IPS-NIHi11 (cell line): Measurements from ENCODE around the gene PCDH9.

Source experiments
- DNase-seq: peaks from one replicate; pipeline ENCODE4 v3.0.0; 2012; ENCODE audit warnings: mixed read lengths, low spot score

PCDH9 gene

DNA sequence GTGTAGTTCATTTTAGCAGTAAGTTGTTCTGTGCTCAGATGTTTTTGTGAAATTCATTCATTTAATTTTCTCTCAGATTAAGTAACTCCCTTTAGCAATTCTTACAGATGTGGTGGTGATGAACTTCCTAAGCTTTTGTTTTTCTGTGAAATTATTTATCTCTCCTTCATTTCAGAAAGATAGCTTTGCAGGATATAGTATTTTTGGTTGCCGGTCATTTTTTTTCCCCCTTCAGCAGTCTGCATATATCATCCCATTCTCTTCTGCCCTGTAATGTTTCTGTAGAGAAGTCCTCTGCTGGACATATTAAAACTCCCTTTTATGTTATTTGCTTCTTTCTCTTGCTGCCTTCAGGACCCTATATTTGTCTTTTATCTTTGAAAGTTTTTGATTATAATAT lies 470.2 kb downstream of the PCDH9 start:
- no peak for DNase-seq

DNA sequence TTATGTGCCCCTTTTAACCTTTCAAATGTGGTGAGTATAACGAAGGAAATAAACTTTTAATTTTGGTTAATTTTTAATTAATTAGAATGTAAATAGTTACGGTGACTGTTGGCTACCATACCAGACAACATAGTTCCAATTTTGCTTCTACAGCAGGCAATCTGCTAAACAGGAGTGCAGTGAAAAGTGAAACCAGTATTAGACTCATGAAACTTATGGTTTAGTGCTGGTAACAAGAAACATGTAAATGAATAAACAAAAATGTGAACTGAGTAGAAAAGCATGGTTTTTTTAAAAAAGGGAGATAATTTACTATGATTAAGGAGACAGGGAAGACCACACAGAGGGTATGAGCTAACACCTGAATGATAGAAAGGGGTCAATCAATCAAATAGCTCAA lies 478.4 kb downstream of the PCDH9 start:
- DNase-seq = no peak

DNA sequence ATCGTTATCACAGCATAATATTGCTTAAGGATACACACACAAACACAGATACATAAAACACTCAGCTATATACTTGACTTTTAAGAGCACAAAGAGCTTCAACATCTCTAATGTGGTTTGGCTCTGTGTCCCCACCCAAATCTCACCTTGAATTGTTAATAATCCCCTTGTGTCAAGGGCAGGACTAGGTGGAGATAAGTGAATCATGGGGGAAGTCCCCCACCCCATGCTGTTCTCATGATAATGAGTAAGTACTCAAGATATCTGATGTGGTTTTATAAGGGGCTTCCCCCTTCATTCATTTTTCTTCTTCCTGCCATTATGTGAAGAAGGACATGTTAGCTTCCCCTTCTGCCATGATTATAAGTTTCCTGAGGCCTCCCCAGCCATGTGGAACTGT lies 481.4 kb downstream of the PCDH9 start:
- DNase-seq = no peak

DNA sequence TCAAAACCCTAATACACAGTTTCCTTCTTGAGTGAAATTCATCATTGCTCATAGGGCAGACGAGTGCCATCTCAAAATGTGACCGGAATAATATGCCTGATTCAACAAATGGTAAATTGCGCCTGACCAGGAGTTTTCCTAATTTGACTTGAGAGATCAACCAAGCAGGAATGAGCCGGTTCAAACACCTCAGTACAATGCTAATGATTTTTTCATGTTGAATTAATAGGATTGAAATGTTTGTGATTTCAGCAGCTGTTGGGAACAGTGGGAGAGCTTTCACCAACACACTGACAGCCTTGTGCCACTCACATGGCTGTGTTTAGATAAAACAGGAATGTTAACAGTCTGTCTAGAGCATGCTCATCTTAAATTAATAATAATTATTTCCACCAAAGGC lies 484.8 kb downstream of the PCDH9 start:
- no peak for DNase-seq

DNA sequence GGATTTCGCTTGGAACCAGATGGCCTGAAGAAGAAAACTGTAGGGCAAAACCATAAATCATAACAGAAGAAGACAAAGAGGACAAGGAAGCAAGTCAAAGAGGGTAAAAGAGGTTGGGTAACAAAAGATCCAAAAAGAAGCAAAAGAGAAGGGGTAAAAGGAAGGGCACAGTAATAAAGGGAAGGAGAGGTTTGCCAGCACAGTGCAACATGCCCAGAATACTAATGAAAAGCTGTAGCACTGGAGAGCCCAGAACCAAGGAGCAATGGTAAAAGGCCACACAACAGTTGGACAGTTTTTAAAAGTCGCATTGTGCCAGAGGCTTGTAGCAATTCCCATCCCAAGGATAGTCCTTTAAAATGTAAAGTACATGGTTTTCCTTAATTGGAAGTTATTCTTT lies 506.6 kb downstream of the PCDH9 start:
- no peak for DNase-seq

DNA sequence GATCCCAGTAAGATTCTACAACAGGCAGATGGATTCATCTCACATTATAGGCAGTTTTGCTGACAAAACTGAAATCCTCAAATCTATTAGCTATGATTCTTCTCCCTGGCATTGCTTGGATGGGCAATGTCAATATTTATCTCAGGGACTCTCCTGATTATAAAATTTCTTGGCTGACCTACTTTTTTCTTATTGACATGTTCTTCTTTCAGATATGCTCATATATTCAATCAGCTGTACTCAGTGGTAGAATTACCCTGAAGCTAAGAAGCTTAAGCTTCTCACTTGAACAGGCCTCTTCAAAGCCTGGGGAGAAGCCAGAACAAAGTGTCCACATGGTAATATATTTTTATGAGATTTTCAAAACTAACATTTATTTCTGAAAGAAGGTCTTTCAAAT lies 513.6 kb downstream of the PCDH9 start:
- no peak for DNase-seq

DNA sequence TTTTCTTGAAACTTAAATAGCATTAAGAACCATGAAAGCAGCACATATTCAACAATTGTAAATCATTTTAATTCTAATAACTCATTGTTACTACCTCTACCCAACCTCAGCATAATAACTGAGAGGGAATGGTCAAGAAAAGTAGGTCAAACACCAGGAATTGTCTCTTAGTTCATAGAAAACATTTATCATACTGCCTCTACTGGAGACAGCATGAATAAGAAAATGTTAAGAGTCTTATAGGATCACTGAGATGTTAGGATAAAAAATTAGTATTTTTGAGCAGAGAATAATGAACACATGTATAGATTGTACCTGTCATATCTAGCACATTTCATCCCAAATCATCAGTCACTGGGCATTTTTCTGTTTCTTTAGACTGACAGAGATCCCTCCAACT lies 515.3 kb downstream of the PCDH9 start:
- no peak for DNase-seq

DNA sequence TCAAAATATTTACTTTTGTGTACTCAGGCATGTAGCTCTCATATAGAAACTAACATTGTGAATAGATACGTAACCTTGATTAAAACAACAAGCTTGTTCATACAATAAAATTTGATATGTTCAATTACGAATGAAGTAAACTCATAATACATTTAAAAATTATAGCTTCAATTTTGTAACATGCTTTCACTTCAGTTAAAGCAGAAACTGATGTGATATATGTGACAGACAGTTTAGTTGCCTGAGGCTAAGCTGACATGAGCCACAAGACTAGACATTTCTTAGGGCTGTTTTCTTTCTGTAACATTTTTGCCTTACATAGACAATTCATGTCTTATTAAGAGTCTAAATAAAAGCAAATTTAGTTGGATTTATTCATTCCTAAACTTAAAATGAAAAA lies 526.0 kb downstream of the PCDH9 start:
- DNase-seq = no peak

DNA sequence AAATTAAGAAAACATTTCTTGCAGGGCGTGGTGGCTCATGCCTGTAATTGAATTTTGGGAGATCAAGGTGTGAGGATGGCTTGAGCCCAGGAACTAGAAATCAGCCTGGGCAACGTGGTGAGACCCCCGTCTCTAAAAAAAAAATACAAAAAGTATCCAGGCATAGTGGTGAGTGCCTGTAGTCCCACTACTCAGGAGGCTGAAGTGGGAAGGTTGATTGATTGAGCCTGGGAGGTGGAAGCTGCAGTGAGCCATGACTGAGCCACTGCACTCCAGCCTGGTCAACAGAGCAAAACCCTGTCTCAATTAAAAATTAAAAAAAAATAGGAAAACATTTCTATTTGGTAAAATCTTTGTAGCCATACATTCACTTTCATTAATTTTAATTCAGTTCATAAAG lies 526.5 kb downstream of the PCDH9 start:
- no peak for DNase-seq

DNA sequence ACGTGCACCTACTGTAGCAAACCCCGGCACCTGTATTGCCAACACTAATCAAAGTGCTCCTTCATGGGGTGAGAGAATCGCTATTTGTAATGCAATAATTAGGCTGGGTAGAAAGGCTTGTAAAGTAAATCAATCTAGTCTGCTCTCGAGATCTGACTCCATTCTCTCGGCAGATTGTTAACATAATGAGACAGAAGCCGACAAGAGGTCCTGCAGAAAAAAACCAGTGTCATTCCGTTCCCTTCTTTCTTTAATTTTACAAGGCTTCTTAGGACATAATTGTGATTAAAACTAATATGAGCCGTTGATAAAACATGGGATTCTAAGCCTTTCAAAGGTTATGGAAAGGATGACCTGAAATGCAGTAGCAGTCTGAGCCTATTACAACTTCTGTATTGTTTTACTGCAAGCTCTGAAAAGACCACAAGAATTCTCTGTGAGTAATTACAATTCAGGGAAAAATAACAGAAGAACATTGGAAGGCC lies 530.0 kb downstream of the PCDH9 start:
- DNase-seq = no peak

DNA sequence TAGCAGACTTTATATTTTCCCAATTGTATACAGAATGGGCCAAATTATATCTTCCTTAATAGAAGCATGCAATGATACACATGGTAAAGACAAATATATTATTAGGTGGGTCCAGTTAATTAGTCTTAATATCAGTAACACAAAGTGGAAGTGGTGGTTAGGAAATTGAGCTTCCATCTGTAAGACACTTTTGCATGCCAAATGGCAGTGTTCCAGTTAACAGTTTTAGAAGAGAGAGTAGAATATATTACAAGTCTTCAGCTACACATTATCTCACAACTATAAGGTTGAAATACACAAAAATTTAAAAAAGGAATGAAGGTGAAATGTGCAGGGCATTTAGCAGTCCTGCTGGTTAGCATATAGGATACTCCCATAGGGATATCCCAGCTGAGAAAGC lies 536.5 kb downstream of the PCDH9 start:
- DNase-seq = no peak

DNA sequence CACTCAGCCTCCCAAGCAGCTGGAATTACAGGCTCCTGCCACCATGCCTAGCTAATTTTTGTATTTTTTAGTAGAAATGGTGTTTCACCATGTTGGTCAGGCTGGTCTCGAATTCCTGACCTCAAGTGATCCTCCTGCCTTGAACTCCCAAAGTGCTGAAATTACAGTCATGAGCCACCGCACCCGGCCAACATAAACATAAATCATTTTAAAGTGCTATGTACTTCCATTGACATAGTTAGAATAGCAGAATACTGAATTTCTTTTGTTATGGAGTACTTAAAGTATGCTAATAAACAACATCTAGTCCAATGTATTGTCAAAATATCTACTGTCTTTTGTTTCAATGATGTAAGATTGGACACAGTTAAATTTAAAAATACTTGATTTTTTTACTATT lies 539.0 kb downstream of the PCDH9 start:
- DNase-seq = no peak

DNA sequence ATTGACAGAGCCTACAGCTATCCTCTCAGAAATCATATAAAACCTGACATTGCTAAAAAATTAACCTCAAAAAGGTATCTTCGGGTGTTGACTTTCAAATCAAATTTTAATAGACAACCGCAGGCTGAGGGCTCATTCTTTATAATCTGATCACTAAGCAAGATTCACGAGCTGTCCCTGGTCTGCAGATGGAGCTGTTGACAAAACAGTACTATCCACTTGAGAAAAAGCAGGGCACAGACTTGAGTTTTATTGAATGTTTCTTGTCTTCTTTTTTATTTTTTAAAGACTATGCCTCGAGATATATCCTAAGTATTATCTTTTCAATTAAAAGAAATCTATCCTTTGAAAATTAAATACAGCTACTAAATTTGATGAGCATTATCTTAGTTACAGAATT lies 540.5 kb downstream of the PCDH9 start:
- DNase-seq = no peak

DNA sequence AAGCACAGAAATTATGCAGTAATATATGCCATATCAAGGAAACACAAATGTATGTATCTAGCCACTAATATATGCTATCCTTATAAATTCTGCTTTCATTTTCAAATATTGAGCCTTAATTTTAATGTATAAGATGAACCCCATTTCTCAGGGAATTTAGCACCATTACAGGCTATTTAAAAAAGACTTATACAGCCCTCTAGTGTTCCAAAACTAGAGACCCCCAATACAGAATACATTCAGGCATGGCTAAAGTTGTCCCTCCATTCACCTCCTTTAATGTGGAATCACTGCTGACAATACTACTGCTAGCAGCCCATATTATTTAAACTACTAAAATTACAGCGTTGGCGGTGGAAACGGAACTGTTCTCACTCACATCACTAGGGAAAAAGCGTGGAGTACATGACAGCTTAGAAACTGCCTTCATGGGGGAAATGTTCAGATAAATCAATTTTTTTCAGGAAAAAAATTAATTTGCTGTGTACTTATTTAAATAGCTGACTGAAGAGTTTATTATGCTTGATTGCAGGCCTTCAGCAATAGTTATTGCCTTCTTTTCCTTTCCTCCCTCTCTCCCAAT lies 541.0 kb downstream of the PCDH9 start:
- DNase-seq = no peak

DNA sequence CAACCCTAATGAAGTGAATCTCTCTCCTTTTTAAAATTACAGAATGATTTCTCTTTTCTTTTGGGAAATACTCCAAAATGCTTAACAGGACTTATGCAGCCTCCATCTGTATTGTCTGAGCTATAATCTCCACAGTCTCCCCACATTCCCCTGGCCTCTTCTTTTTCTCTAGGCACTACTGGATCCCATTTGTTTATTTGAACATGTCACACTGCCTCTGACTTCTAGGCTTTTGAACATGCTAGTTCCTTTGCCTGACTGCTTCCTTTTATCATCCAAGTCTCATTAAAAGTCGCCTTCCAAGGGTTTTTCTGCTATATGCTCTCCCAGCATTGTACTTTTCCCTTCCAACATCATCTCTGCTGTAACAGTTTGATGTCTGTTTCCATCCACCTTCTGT lies 548.7 kb downstream of the PCDH9 start:
- DNase-seq = no peak

DNA sequence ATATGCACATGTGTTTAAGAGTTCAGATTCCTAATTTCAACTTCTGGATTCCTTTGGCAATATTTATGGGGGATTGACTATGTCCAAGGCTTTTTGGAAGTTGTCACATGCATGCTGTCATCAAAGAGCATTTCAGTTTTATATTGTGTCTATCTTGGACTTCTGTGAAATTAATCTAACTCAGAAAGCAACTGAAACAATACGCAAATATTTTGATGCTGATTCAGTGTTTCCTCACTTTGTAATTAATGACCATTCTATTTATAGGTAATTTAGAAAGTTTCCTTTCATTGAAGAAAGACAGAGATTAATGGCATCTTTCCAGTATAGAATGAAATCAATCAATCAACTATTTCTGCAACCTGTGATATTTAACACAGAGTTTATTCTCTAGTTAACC lies 550.1 kb downstream of the PCDH9 start:
- no peak for DNase-seq

DNA sequence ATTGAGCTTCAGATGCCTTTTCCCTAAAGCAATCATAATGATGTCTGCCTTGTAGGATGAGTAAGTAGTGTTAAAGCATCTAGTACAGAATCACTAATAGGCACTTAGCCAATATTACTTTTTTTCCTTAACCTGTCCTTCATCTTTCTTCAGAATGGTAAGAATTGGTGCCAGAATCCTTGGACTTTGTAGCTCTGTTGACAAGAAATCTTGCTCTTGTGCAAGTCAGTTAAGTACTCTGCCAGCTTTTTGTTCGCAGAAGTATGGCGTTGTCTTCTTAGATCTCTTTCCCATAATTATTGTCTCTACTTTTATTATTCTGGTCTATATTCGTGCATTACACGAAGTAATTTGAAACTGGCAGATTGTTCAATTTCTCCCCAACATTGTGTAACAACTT lies 554.5 kb downstream of the PCDH9 start:
- DNase-seq = no peak

DNA sequence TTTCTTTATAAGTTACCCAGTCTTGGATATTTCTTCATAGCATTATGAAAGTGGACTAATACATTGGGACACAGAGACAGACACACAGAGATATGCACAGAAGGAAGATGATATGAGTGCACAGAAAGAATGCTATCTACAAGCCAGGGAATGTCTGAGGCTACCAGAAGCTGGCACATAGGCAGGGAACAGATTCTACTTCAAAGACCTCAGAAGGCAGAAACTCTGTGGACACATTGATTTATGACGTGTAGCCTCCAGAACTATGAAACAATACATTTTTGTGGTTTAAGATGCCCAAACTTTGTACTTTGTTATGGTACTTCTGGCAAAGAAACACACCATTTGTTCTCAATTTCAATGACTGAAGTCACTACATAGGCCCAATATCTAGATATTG lies 556.7 kb downstream of the PCDH9 start:
- DNase-seq = no peak

DNA sequence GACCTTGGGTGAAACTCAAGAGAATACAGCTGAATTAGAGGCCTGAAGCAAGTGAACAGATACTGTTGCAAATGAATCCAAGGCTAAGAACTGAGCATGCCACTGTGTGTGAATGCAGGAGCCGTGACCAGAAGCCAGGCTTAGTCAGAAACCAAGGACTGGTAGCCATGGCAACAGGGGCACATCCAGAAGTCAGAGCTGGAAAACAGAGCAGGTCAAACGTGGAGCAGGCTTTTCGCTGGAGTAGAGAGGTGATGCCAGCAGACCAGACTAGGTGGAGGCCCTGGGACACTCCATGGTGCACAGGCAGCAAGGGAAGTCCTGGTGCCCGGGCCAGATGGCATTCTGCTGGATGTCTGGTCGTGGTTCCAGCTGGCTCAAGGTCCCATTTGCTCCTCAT lies 564.1 kb downstream of the PCDH9 start:
- peak; percentile 48 for DNase-seq

DNA sequence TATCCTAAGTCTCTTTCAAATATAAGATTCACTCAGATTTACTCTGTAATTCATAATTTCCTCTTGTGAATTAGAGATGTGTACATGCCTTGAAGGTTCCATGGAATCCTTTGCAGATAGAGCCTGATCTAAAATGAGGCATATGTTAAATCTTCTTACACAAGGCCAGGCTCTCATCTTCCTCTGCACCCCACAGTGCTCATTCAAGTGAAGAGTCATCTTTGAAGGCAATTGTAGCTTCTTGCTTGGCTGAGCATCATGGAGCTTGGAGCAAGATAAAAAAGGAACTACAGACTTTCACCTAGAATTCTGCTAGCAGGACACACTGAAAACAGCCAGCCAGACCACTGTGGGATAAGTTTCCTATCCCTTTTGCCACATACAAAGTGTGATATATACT lies 566.4 kb downstream of the PCDH9 start:
- DNase-seq = no peak

DNA sequence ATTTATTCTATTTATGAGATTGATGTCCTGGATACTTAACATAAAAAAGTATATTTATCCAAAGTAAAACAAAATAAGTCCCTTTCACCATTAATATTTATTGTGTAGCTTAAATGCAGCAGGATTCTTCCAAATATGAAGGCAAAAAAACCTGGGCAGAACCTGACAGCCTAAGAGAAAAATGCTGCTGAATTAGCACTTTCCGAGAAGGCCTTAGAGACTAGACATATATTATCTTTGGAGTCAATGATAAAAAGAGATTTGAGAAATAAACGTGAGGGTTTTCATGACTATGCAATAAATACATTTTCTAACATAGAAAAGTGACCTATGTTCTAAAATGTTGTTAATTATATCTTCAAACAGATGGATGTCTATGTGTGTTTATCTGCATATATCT lies 566.9 kb downstream of the PCDH9 start:
- DNase-seq = no peak

DNA sequence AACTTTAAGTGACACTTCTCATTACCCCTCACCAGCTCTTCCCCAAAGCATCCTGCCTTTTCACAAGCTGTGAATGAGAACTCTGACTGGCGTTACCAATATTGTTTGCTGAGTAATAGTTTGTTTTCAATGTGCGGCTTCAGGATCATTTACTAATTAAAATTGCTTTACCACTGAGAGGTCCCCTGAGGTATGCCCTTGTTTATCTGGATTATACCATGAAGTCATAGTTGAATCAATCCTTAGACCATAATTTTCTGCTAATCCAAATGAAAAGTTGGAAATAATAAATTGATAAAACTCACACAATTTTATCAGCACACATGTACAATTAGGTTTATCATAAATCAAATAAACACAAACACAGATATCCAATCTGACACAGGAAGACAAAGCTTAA lies 568.8 kb downstream of the PCDH9 start:
- no peak for DNase-seq

DNA sequence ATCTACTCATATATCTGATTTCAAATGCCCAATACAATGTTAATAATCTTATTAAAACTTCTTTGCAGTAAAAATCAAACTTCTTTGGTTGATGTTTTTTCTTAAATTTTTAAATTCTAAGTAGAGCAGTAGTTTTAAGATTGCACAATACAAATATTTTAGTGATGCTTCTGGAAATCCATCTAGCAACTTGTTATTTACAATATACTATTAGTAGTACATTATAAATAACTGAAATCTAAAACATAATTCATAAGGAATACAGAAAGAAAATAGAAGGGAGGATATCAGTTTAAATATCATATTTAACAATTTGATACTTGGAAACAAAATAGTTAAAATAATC lies 569.7 kb downstream of the PCDH9 start:
- DNase-seq = no peak

DNA sequence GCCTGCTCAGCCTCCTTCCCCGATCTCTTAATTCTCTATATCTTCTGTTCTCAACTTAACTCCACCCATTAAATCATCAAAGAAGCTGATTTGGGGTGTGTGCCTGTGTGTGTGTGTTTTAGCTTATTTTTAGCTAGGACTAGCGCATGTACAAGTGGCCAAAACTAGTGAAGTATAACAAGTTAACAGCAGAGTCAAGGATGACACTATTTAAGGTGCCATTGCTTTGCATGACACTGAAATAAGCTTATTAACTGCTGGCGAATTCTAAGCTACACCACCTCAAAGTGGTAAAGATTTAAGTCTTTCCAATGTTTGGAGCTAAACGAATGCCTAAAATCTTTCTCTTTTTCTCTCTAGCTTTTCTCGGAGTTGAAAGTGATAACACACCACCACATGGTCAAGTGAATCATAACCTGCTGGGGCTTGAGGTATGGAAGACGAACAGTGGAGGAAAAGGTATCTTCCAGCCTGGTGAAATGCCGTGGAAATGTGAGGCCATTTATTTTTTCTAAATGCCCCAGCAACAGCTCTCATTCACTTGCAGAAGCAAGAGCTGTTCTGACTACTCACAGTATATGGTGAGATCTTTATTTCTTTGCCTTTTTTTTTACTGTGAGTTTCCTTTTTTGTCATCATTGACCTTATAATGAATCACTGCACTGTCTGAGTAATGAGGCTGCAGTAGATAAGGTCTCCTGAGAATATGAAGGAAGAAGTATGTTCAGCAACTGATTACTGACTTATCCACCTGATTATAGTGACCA lies 570.3 kb downstream of the PCDH9 start:
- no peak for DNase-seq
